PC-3 (cell line): ENCODE data around the gene MAPK1. TPM values are rescaled to one million over a fixed set of nuclear protein-coding genes. Genes with fewer than 3 reads are reported as not detected.
"Not testable (repeated sequence)": the region's sequence is repeated elsewhere in the genome, so short reads cannot be mapped to it uniquely, and the experiment has no call there.

Experiments
- ATAC-seq: fragments of 200-7000 bp; cut with Tn5 transposase; 2 replicates; pipeline ENCODE4 v1.9.1; 2020; ENCODE audit warnings: mild to moderate bottlenecking, moderate library complexity
- BruUV-seq: library from RNA; stranded (reverse); fragments of 400-500 nt; replicated peaks from 2 replicates; lab custom pipeline; 2021; lab: Mats Ljungman, UMichigan
- CTCF ChIA-PET: fragments of 300-600 bp; sonication (Branson Sonifier 250); formaldehyde crosslinking; loops from one replicate; lab custom pipeline; 2022; ENCODE audit warnings: antibody characterized with exemption; lab: Charles Lee
- POLR2A ChIA-PET: fragments of 300-600 bp; sonication (Branson Sonifier 250); formaldehyde crosslinking; loops from one replicate; lab custom pipeline; 2022; ENCODE audit warnings: antibody characterized with exemption; ENCODE audit not compliant: unreplicated experiment; lab: Charles Lee
- DNase-seq: peaks from one replicate; pipeline ENCODE4 v3.0.0-alpha.2; 2015
- H2AFZ ChIP-seq: fragments of 300-600 bp; sonication (generic); 2 replicates; pipeline ENCODE4 v1.6.0; 2016; ENCODE audit warnings: antibody characterized with exemption, low read length
- H3F3A ChIP-seq: fragments of 300-600 bp; sonication (generic); one replicate; pipeline ENCODE4 v1.6.0; 2017; ENCODE audit warnings: antibody characterized with exemption, low read length, control low read depth, mild to moderate bottlenecking; ENCODE audit not compliant: unreplicated experiment
- H3K27ac ChIP-seq: fragments of 300-600 bp; sonication (generic); 2 replicates; pipeline ENCODE4 v1.5.1; 2016; ENCODE audit warnings: mild to moderate bottlenecking, low read length
- H3K27me3 ChIP-seq: fragments of 300-600 bp; sonication (generic); 2 replicates; pipeline ENCODE4 v1.6.1; 2016; ENCODE audit warnings: low read length, mixed read lengths
- H3K36me3 ChIP-seq: fragments of 300-600 bp; sonication (generic); 2 replicates; pipeline ENCODE4 v1.6.1; 2016; ENCODE audit warnings: low read depth, mixed run types, low read length, mixed read lengths
- H3K4me1 ChIP-seq: fragments of 300-600 bp; sonication (generic); 2 replicates; pipeline ENCODE4 v1.5.1; 2016; ENCODE audit warnings: low read length; ENCODE audit not compliant: insufficient read depth
- H3K4me2 ChIP-seq: fragments of 300-600 bp; sonication (generic); 2 replicates; pipeline ENCODE4 v1.6.0; 2016; ENCODE audit warnings: low read length
- H3K4me3 ChIP-seq: fragments of 300-600 bp; sonication (generic); 2 replicates; pipeline ENCODE4 v1.5.1; 2016; ENCODE audit warnings: mild to moderate bottlenecking, low read length, mixed read lengths
- H3K79me2 ChIP-seq: fragments of 300-600 bp; sonication (generic); 2 replicates; pipeline ENCODE4 v1.6.1; 2017; ENCODE audit warnings: low read length, mixed read lengths
- H3K9ac ChIP-seq: fragments of 300-600 bp; sonication (generic); 2 replicates; pipeline ENCODE4 v1.6.0; 2016; ENCODE audit warnings: mild to moderate bottlenecking, low read length
- H3K9me2 ChIP-seq: fragments of 300-600 bp; sonication (generic); replicated peaks from 2 replicates; pipeline ENCODE4 v1.6.1; 2016; ENCODE audit warnings: mixed run types, low read length, mixed read lengths
- H3K9me3 ChIP-seq: fragments of 300-600 bp; sonication (generic); 2 replicates; pipeline ENCODE4 v1.6.1; 2016; ENCODE audit warnings: low read length, mixed read lengths
- H4K20me1 ChIP-seq: fragments of 300-600 bp; sonication (generic); 2 replicates; pipeline ENCODE4 v1.6.1; 2016; ENCODE audit warnings: low read length, mixed read lengths
- EZH2 ChIP-seq: fragments of 300-600 bp; sonication (generic); IDR thresholded peaks from one replicate; pipeline ENCODE4 v1.6.1; 2017; ENCODE audit warnings: antibody characterized with exemption, mild to moderate bottlenecking, low read length; ENCODE audit not compliant: unreplicated experiment
- EZH2phosphoT487 ChIP-seq: fragments of 300-600 bp; sonication (generic); IDR thresholded peaks from 2 replicates; pipeline ENCODE4 v1.6.1; 2018; ENCODE audit warnings: mild to moderate bottlenecking, antibody characterized with exemption, low read length, borderline replicate concordance
- intact Hi-C: fragments of 100-400 bp; cut with micrococcal nuclease; formaldehyde crosslinking; loops from 2 replicates; pipeline ENCODE4 v1.9.0; 2023
- total RNA-seq: library from RNA; depleted of rRNA; stranded (reverse); fragments of >200 nt; gene quantifications from 2 replicates; pipeline ENCODE4 v1.2.3, GENCODE V29; 2014
- TF ChIP-seq, protein P1 (sequence below): fragments of 300-600 bp; sonication (generic); conservative IDR thresholded peaks from 2 replicates; pipeline ENCODE4 v1.5.1; 2017; ENCODE audit warnings: antibody characterized with exemption, low read depth, mild to moderate bottlenecking, low read length

The MAPK1 gene
- total RNA-seq, 1 experiment from 2014 or later, result 25.1 TPM

DNA sequence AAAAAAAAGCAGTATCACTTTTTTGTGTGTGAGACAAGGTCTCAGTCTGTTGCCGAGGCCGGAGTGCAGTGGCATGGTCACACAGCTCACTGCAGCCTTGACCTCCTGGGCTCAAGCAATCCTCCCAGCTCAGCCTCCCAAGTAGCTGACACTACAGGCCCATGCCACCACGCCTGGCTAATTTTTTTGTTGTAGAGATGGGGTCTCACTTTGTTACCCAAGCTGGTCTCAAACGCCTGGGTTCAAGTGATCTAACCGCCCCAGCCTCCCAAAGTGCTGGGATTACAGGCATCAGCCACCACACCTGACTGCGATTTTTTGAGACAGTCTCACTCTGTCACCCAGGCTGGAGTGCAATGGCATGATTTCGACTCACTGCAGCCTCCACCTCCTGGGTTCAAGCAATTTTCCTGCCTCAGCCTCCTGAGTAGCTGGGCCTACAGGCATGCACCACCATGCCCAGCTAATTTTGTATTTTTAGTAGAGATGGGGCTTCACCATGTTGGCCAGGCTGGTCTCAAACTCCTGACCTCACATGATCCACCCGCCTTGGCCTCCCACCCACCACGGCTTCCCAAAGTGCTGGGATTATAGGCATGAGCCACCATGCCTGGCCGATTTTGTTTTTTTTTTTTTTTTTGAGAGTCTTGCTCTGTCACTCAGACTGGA, 147.1 kb downstream of the MAPK1 start:
- not testable (repeated sequence) for H3K36me3 ChIP-seq

DNA sequence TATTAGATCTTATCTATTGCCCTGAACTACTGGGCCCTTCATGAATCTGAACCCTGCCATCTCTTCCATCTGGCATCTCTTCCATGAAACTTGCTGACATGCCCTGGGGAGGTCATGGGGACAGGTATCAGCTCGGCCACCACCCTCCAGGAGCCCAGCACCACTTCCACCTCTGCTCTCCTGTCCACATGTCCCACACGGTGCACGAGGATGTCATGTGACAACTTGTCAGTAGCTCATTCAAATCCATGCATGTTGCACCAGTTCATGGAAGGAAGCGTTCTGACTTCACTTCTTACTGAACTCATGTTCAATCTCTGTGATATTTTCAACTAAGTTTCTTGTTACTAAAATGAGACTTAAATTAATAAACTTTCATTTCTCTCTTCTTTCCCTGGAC, 148.4 kb downstream of the MAPK1 start:
- ATAC-seq, result no peak
- no peaks in the 10 kb centered on the region for H3K27me3 ChIP-seq
- H3K9ac ChIP-seq, result no peak overlapping the region
- BruUV-seq, result no TSS peak
- H3K4me1 ChIP-seq, result peaks cover 13% of the 10 kb centered on the region
- H3K9me3 ChIP-seq, result no peaks in the 10 kb centered on the region
- no peak overlapping the region for H2AFZ ChIP-seq
- intact Hi-C loops, result no loop called here
- H3K4me2 ChIP-seq, result no peak overlapping the region
- no peaks in the 10 kb centered on the region for H3F3A ChIP-seq
- TF ChIP-seq, protein P1, sequence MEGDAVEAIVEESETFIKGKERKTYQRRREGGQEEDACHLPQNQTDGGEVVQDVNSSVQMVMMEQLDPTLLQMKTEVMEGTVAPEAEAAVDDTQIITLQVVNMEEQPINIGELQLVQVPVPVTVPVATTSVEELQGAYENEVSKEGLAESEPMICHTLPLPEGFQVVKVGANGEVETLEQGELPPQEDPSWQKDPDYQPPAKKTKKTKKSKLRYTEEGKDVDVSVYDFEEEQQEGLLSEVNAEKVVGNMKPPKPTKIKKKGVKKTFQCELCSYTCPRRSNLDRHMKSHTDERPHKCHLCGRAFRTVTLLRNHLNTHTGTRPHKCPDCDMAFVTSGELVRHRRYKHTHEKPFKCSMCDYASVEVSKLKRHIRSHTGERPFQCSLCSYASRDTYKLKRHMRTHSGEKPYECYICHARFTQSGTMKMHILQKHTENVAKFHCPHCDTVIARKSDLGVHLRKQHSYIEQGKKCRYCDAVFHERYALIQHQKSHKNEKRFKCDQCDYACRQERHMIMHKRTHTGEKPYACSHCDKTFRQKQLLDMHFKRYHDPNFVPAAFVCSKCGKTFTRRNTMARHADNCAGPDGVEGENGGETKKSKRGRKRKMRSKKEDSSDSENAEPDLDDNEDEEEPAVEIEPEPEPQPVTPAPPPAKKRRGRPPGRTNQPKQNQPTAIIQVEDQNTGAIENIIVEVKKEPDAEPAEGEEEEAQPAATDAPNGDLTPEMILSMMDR, result no peak
- no peak for TF ChIP-seq EZH2
- no peak for TF ChIP-seq EZH2phosphoT487
- no peak for DNase-seq
- H3K9me2 ChIP-seq, result no peaks in the 10 kb centered on the region
- H3K4me3 ChIP-seq, result no peak overlapping the region
- no peaks in the 10 kb centered on the region for H3K79me2 ChIP-seq
- ChIA-PET CTCF (no interaction called here), POLR2A (no interaction called here)
- H3K36me3 ChIP-seq, result no peaks in the 10 kb centered on the region
- H4K20me1 ChIP-seq, result no peaks in the 10 kb centered on the region
- no peak overlapping the region for H3K27ac ChIP-seq

More for the DNA sequence above, 147.1 kb downstream of the MAPK1 start:
- H3K9me3 ChIP-seq, H3K9me2 ChIP-seq, H2AFZ ChIP-seq, H3K27me3 ChIP-seq, H3K4me2 ChIP-seq, ATAC-seq, POLR2A ChIA-PET, H3K27ac ChIP-seq, intact Hi-C loops, H3F3A ChIP-seq, H4K20me1 ChIP-seq, CTCF ChIA-PET, BruUV-seq, DNase-seq, H3K4me3 ChIP-seq, H3K9ac ChIP-seq, H3K4me1 ChIP-seq, H3K79me2 ChIP-seq: not testable (repeated sequence)

DNA sequence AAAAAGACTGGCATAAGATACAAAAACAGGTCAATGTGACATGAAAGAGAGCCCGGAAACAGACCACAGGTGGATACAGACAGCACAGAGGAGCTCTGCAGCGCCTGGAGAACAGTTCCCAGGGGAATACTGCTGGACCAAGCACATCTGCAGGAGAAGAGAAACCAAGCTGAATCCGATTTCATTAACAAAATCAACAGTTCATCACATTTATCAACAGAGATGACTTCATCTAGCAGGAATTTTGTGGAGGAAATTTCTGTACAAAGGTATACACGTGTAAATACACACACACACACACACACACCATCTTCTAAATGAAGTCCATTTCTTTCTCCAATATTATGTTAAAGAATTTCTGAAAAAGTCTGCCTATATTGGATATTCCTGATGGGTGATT, 148.9 kb downstream of the MAPK1 start:
- peak; percentile 62 for ATAC-seq
- Histone ChIP-seq H3K79me2 (no peaks in the 10 kb centered on the region), H3F3A (no peaks in the 10 kb centered on the region), H3K27ac (no peak overlapping the region), H3K4me3 (no peak overlapping the region), H3K9ac (no peak overlapping the region), H2AFZ (no peak overlapping the region), H4K20me1 (no peaks in the 10 kb centered on the region), H3K9me2 (no peaks in the 10 kb centered on the region), H3K4me2 (no peak overlapping the region), H3K27me3 (no peaks in the 10 kb centered on the region), H3K9me3 (no peaks in the 10 kb centered on the region), H3K4me1 (peaks cover 17% of the 10 kb centered on the region), H3K36me3 (no peaks in the 10 kb centered on the region)
- ChIA-PET POLR2A (no interaction called here), CTCF (no interaction called here)
- DNase-seq, result peak; percentile 49
- no TSS peak for BruUV-seq
- TF ChIP-seq EZH2phosphoT487 (no peak), EZH2 (no peak)
- TF ChIP-seq, protein P1, result no peak
- intact Hi-C loops, result no loop called here

DNA sequence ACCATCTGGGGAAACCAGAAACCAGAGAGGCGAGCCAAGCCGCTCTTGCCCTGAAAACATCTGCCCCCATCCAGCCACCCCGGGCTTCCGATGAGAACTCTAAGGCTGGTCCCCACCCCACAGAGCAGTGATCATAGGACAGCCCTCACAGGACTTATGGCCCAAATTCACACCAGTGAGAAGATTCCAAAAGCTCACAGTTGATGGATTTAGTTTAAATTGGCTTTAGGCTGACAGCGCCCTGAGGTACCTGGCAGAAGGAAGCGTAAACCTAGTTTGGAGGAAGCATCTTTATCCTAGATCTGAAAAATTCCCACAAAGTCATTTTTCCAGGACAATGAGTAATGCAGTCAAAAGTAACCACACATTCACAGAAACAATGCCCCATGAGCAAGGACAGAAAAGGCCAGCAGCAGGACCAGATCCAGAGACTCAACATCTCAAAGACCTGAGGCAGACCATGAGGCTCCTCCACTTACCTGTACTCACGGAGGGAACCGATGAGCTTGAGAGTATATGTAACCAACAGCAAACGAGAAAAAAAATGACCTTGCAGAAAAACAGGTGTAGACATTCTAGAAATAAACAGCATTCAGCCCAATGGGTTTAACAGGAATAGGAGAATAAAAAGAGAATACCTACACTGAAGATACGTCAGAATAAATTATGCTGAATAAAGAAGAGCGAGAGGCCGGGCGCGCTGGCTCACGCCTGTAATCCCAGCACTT, 150.9 kb downstream of the MAPK1 start:
- intact Hi-C loops, H3K79me2 ChIP-seq, H3K4me3 ChIP-seq: not testable (repeated sequence)

More for the DNA sequence above, 150.9 kb downstream of the MAPK1 start:
- H3K9ac ChIP-seq, H4K20me1 ChIP-seq, H3K9me3 ChIP-seq, DNase-seq, POLR2A ChIA-PET, H3K36me3 ChIP-seq, H3K27me3 ChIP-seq, CTCF ChIA-PET, H3K27ac ChIP-seq, H3K4me2 ChIP-seq, BruUV-seq, H3K9me2 ChIP-seq, H3F3A ChIP-seq, H2AFZ ChIP-seq, ATAC-seq: not testable (repeated sequence)
- H3K4me1 ChIP-seq, result peaks cover 24% of the 10 kb centered on the region
